Peyer's patch (tissue), 4 donors: ENCODE measurements around the gene SFXN2. TPM values are rescaled to one million over a fixed set of nuclear protein-coding genes. Genes with fewer than 3 reads are reported as not detected.

ENCODE experiments used
- DNase-seq, 3 donors: peaks; one replicate each; pipeline ENCODE4 v3.0.0-alpha.2; 2017 to 2019
- H3K27ac ChIP-seq, 4 donors: fragments of 200-600 bp; sonication (generic); one replicate each; pipeline ENCODE4 v1.5.1; 2016 to 2019
- H3K27me3 ChIP-seq, 2 donors: fragments of 200-600 bp; sonication (generic); one replicate each; pipeline ENCODE4 v1.5.1; 2019
- H3K36me3 ChIP-seq, 3 donors: fragments of 200-600 bp; sonication (generic); one replicate each; pipeline ENCODE4 v1.5.1; 2016 to 2019
- H3K4me1 ChIP-seq, 4 donors: fragments of 200-600 bp; sonication (generic); one replicate each; pipeline ENCODE4 v1.5.1; 2016 to 2019
- H3K4me3 ChIP-seq, 4 donors: fragments of 200-600 bp; sonication (generic); 1 replicate in 3 of 4; 2 replicates in 1 of 4; pipeline ENCODE4 v1.5.1; 2016 to 2019; ENCODE audit warnings: mild to moderate bottlenecking in 1 of 4
- H3K9me3 ChIP-seq, 4 donors: fragments of 200-600 bp; sonication (generic); one replicate each; pipeline ENCODE4 v1.5.1; 2016 to 2019; ENCODE audit warnings: mild to moderate bottlenecking in 1 of 4
- CTCF ChIP-seq, 6 experiments: fragments of 450-650 bp in 4 of 6; fragments of 200-600 bp in 2 of 6; sonication (generic) in 1 of 6; IDR thresholded peaks; one replicate each; pipeline ENCODE4 v1.5.1; 2017 to 2019; ENCODE audit warnings: antibody characterized with exemption in 6 of 6, mild to moderate bottlenecking in 3 of 6, moderate library complexity in 1 of 6
- POLR2A ChIP-seq, 2 donors: fragments of 450-650 bp; IDR thresholded peaks; one replicate each; pipeline ENCODE4 v1.5.1; 2017; ENCODE audit warnings: antibody characterized with exemption in 2 of 2, mild to moderate bottlenecking in 2 of 2, moderate library complexity in 2 of 2
- total RNA-seq, 4 donors: library from RNA; depleted of rRNA; stranded (reverse); fragments of >200 nt; gene quantifications; one replicate each; pipeline ENCODE4 v1.1.0, GENCODE V29; 2016

Gene SFXN2
- total RNA-seq, 4 donors from 2014 or later: 1.9 to 37.1 (median 8.0) TPM

DNA sequence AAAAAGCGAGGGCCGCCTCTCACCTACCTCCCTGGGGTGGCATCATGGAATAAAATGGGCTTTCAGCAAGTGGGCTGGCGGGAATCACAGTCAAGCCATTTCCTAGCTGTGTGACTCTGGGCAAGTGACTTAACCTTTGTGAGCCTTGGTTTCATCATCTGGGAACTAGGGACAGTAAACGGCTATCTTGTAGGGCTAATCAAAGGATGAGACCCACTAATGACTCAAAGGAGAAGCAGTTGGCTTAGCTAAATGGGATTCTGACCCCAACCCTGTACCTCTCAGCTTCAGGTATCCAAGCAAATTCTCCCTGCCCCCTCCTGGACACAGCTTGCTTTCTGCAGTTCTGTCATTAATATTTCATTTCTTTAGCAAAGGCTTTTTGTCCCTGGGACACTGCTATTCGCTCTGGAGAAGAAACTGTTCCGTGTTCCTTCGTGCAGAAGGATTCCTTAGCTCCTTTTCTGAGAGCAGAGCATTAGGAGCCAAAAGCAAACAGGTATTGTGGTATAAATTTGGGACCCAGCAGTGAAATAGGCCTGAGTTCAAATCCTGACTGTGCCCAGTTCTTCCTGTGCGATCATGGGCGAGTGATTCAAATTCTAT lies 44.3 kb upstream of the SFXN2 start:
- Histone ChIP-seq H3K9me3 (no peaks in the 10 kb centered on the region), H3K27ac (peak overlapping the region in 2 of 4 donors; percentile 46 to 53), H3K36me3 (no peaks in the 10 kb centered on the region), H3K27me3 (no peaks in the 10 kb centered on the region), H3K4me3 (no peak overlapping the region), H3K4me1 (peaks cover 0 to 60% (median 5%) of the 10 kb centered on the region in 4 donors)
- TF ChIP-seq CTCF (IDR thresholded peaks at IDR 0.05) (no peak), POLR2A (IDR thresholded peaks at IDR 0.05) (no peak)
- DNase-seq: no peak

DNA sequence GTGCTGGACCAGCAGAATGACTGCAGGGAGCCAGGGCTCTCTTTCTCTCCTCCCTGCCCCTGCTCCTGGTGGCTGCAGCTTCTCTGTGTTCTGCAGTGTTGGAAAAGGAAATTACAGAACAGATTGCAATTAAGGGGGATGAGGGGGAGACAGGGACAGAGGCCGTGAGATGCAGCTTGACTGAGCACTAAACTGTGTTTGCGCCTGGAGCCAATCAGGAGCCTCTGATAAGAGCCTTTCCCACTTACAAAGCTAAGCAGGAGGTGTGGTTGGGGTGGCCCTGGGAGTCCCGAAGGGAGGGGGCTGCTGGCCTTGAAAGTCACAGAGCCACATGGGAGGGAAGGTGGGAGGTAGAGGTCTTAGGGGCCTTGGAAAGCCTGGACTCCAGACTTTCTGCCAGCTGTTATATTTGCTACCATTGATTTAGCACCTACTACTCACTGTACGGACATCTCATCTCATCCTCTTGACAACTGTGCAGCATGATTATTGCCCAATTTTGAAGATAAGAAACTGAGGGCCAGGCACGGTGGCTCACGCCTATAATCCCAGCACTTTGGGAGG lies 43.5 kb upstream of the SFXN2 start:
- H3K4me3 ChIP-seq: no peak overlapping the region
- H3K9me3 ChIP-seq: no peaks in the 10 kb centered on the region
- no peak overlapping the region for H3K27ac ChIP-seq
- DNase-seq: peak in 1 of 3 donors; percentile 39
- TF ChIP-seq POLR2A (IDR thresholded peaks at IDR 0.05) (no peak), CTCF (IDR thresholded peaks at IDR 0.05) (no peak)
- no peaks in the 10 kb centered on the region for H3K36me3 ChIP-seq
- H3K27me3 ChIP-seq: no peaks in the 10 kb centered on the region
- peaks cover 0 to 58% (median 12%) of the 10 kb centered on the region in 4 donors for H3K4me1 ChIP-seq

DNA sequence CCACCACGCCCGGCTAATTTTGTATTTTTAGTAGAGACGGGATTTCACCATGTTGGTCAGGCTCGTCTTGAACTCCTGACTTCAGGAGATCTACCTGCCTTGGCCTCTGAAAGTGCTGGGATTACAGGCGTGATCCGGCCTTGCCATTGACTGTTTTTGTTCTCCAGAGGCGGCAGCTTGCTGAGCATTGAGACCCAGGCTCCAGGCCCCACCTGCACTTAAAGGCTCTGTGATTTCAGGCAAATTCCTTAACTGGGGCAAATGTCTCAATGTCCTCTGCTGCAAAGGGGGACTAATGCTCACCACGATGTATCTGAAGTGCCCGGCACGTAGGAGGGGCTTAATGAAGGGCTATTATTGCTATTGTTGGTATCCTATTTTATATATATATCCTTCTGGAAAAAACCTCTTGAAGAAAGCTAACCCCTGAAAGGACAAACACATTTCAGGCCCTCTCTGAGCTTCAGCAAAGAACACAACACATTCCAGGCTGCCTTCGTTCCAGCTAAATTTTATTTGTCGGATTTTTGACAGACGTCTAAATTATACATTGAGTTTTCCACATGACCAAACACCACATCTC lies 41.1 kb upstream of the SFXN2 start:
- Histone ChIP-seq H3K9me3 (no peaks in the 10 kb centered on the region), H3K27ac (peak overlapping the region; percentile 3 to 61 (median 52)), H3K4me3 (peak overlapping the region in 1 of 4 donors; percentile 23), H3K4me1 (peaks cover 0 to 55% (median 15%) of the 10 kb centered on the region in 4 donors), H3K27me3 (no peaks in the 10 kb centered on the region), H3K36me3 (no peaks in the 10 kb centered on the region)
- no peak for TF ChIP-seq CTCF (IDR thresholded peaks at IDR 0.05)
- TF ChIP-seq POLR2A (IDR thresholded peaks at IDR 0.05): no peak
- DNase-seq: peak in 1 of 3 donors; percentile 35

- no peaks in the 10 kb centered on the region for H3K27me3 ChIP-seq
- no peaks in the 10 kb centered on the region for H3K9me3 ChIP-seq
- H3K4me3 ChIP-seq: peak overlapping the region; percentile 2 to 26 (median 21)
- peak overlapping the region; percentile 45 to 63 (median 60) for H3K27ac ChIP-seq
- DNase-seq: peak in 2 of 3 donors; percentile 52 to 71
- peaks cover 0 to 54% (median 17%) of the 10 kb centered on the region in 4 donors for H3K4me1 ChIP-seq
- TF ChIP-seq POLR2A (IDR thresholded peaks at IDR 0.05): no peak
- TF ChIP-seq CTCF (IDR thresholded peaks at IDR 0.05): no peak
- H3K36me3 ChIP-seq: no peaks in the 10 kb centered on the region
These were observed 40.5 kb upstream of the SFXN2 start for GRCh38 chr10:102673819-102674511.

DNA sequence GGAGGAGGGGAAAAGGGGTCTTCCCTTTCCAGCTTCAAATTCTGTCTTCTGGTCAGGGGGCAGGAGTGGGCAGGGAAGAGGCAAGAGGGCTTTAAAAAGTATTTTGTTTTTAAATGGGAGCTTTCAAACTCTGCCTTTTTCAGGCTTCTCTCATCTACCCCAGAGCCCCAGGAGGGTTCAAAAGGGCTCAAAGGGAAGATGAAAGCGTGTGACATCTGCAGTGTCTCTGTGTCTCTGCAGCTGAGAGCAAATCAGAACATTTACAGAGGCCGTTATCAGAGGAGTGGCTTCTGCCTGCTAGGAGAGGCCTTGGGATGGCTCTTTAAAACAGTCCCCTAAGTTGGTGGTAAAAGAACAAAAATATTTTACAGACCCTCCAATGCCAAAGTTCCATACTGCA lies 39.9 kb upstream of the SFXN2 start:
- Histone ChIP-seq H3K4me1 (peaks cover 0 to 52% (median 17%) of the 10 kb centered on the region in 4 donors), H3K36me3 (no peaks in the 10 kb centered on the region), H3K27me3 (no peaks in the 10 kb centered on the region), H3K27ac (peak overlapping the region; percentile 45 to 63 (median 60)), H3K9me3 (no peaks in the 10 kb centered on the region), H3K4me3 (peak overlapping the region in 2 of 4 donors; percentile 23 to 26)
- DNase-seq: no peak
- no peak for TF ChIP-seq POLR2A (IDR thresholded peaks at IDR 0.05)
- TF ChIP-seq CTCF (IDR thresholded peaks at IDR 0.05): no peak
